T-helper 1 cell (primary cell): ENCODE results near the gene RNF212.

Experiments used
- DNase-seq, 5 donors: peaks; one replicate each; pipeline ENCODE4 v3.0.0-alpha.2; 2012 to 2020

RNF212 gene

GRCh38 chr4:1031956-1032795 lies 81.2 kb downstream of the RNF212 start:
- DNase-seq: no peak

GRCh38 chr4:1031346-1031745 lies 82.0 kb downstream of the RNF212 start:
- DNase-seq: no peak

- no peak for DNase-seq
These were observed 82.8 kb downstream of the RNF212 start for GRCh38 chr4:1030559-1030958.

GRCh38 chr4:1030031-1030430 lies 83.3 kb downstream of the RNF212 start:
- no peak for DNase-seq

GRCh38 chr4:1029529-1029928 lies 83.8 kb downstream of the RNF212 start:
- no peak for DNase-seq

- DNase-seq: no peak
These were observed 84.7 kb downstream of the RNF212 start for GRCh38 chr4:1028574-1029220.

GRCh38 chr4:1027915-1028238 lies 85.5 kb downstream of the RNF212 start:
- DNase-seq: no peak

GRCh38 chr4:1027219-1027914 lies 86.0 kb downstream of the RNF212 start:
- no peak for DNase-seq

GRCh38 chr4:1026115-1026514 lies 87.2 kb downstream of the RNF212 start:
- peak in 2 of 5 donors; percentile 19 to 21 for DNase-seq

GRCh38 chr4:1024882-1025545 lies 88.3 kb downstream of the RNF212 start:
- no peak for DNase-seq

- no peak for DNase-seq
These were observed 89.2 kb downstream of the RNF212 start for GRCh38 chr4:1023895-1024740.

- no peak for DNase-seq
These were observed 90.2 kb downstream of the RNF212 start for GRCh38 chr4:1023075-1023640.

GRCh38 chr4:1022739-1023066 lies 90.7 kb downstream of the RNF212 start:
- no peak for DNase-seq

- DNase-seq: no peak
These were observed 91.2 kb downstream of the RNF212 start for GRCh38 chr4:1022051-1022738.
